Muscle of leg (tissue), 9 donors: ENCODE data around the gene ABHD11. TPM values are rescaled to one million over a fixed set of nuclear protein-coding genes. Genes with fewer than 3 reads are reported as not detected.

Source experiments
- polyA plus RNA-seq, 8 donors: library from polyadenylated mRNA; unstranded; fragments of 120-200 nt; gene quantifications; one replicate each; pipeline versions ENCODE4 v1.2.1 to v1.2.3, GENCODE V29; 2013; ENCODE audit warnings: inconsistent platforms in 1 of 8, low replicate concordance in 1 of 8; ENCODE audit not compliant: insufficient read length in 8 of 8, insufficient read depth in 1 of 8
- total RNA-seq: library from RNA; stranded (reverse); fragments of 120-200 nt; gene quantifications from one replicate; pipeline ENCODE4 v1.2.4, GENCODE V29; 2013

Gene ABHD11
- total and polyA plus RNA-seq, 9 donors, result 9.6 to 17.1 (median 12.9) TPM

Other genes with a start within 250 kb of the ABHD11 start
- 41.9 TPM for gene BAZ1B, start 216.5 kb downstream of the ABHD11 start, total RNA-seq
- gene BAZ1B, start 216.5 kb downstream of the ABHD11 start, polyA plus RNA-seq, result 10 to 100 TPM; 40.5 to 67.6 (median 54.5) TPM
- 6.6 TPM for gene BCL7B, start 181.1 kb downstream of the ABHD11 start, total RNA-seq
- 10 to 100 TPM; 30.5 to 37.0 (median 34.4) TPM for gene BCL7B, start 181.1 kb downstream of the ABHD11 start, polyA plus RNA-seq
- gene TBL2, start 160.2 kb downstream of the ABHD11 start, total RNA-seq, result 37.5 TPM
- gene TBL2, start 160.2 kb downstream of the ABHD11 start, polyA plus RNA-seq, result 10 to 100 TPM; 25.2 to 36.3 (median 27.6) TPM
- 0.13 TPM for gene MLXIPL, start 114.3 kb downstream of the ABHD11 start, total RNA-seq
- gene MLXIPL, start 114.3 kb downstream of the ABHD11 start, polyA plus RNA-seq, result 1 to 10 TPM in 2 of 8 donors, under 1 TPM in 6; 0.12 to 3.1 (median 0.29) TPM
- 4.5 TPM for gene VPS37D, start 71.0 kb downstream of the ABHD11 start, total RNA-seq
- gene VPS37D, start 71.0 kb downstream of the ABHD11 start, polyA plus RNA-seq, result 1 to 10 TPM; 1.9 to 5.0 (median 3.2) TPM
- gene DNAJC30, start 55.3 kb downstream of the ABHD11 start, total RNA-seq, result 3.1 TPM
- gene DNAJC30, start 55.3 kb downstream of the ABHD11 start, polyA plus RNA-seq, result 1 to 10 TPM; 5.9 to 8.0 (median 6.5) TPM
- 34.3 TPM for gene BUD23, start 55.2 kb downstream of the ABHD11 start, total RNA-seq
- gene BUD23, start 55.2 kb downstream of the ABHD11 start, polyA plus RNA-seq, result 10 to 100 TPM; 71.0 to 87.1 (median 79.3) TPM
- 10.4 TPM for gene STX1A, start 19.1 kb downstream of the ABHD11 start, total RNA-seq
- 10 to 100 TPM in 6 of 8 donors, 1 to 10 TPM in 2; 6.5 to 17.9 (median 11.5) TPM for gene STX1A, start 19.1 kb downstream of the ABHD11 start, polyA plus RNA-seq
- gene CLDN3, start 31.5 kb upstream of the ABHD11 start, total RNA-seq, result 0.13 TPM
- gene CLDN3, start 31.5 kb upstream of the ABHD11 start, polyA plus RNA-seq, result 1 to 10 TPM in 2 of 8 donors, under 1 TPM in 5, not detected in 1; 0.11 to 7.9 (median 0.21) TPM
- 0.27 TPM for gene CLDN4, start 92.2 kb upstream of the ABHD11 start, total RNA-seq
- 10 to 100 TPM in 1 of 8 donors, 1 to 10 TPM in 3, under 1 TPM in 4; 0.31 to 10.9 (median 0.94) TPM for gene CLDN4, start 92.2 kb upstream of the ABHD11 start, polyA plus RNA-seq
- gene METTL27, start 103.7 kb upstream of the ABHD11 start, total RNA-seq, result 1.7 TPM
- 1 to 10 TPM in 6 of 8 donors, under 1 TPM in 2; 0.56 to 3.2 (median 1.9) TPM for gene METTL27, start 103.7 kb upstream of the ABHD11 start, polyA plus RNA-seq
- gene TMEM270, start 122.4 kb upstream of the ABHD11 start, total RNA-seq, result not detected
- not detected for gene TMEM270, start 122.4 kb upstream of the ABHD11 start, polyA plus RNA-seq